Fibroblast of lung (primary cell): ENCODE data around the gene PSMA5.

Source experiments
- CTCF ChIP-seq, 2 donors: IDR thresholded peaks in 1 of 2; conservative IDR thresholded peaks in 1 of 2; 1 replicate in 1 of 2; 2 replicates in 1 of 2; pipeline ENCODE4 v1.5.1; 2011 to 2012; ENCODE audit warnings: low read length in 2 of 2, control low read depth in 1 of 2, inconsistent platforms in 1 of 2, low read depth in 1 of 2, mild to moderate bottlenecking in 1 of 2
- EZH2 ChIP-seq: IDR thresholded peaks from 2 replicates; pipeline ENCODE4 v1.5.1; 2012; ENCODE audit warnings: low read length, control low read depth, mild to moderate bottlenecking; ENCODE audit errors: missing control alignments

DNA sequence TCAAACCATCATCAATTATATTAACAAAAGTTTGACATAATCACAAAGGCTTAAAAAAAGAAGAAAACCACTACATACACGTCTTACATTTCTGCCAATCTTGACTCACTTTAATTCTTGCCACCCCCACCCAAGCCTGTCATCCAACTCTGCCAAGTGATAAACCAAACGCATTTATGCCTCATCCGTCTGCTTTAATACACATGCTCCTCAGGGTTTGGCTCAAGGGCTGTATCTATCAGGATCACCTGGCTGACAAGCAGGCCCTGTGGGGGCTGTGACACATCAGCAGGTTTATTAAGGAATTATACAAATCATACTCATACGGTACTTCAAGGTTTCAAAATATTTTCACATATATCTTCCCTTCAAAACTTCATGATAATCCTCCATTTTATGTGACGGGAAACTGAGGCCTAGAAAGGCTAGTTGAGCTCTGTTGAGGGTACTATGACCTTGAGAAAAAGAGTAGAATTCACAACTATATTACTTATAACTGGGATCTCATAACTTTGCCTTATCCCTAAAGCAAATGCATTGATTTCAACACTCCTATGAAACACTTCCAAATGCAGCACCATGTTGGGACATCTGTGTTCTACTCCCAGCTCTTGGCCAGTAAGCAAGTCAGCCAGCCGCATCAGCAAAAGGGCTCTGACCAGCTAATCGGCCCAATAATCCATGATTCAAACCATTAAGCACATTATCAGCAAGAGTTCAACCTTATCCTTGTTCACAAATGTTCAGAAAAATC lies 37.2 kb downstream of the PSMA5 start:
- TF ChIP-seq CTCF (conservative IDR thresholded peaks at IDR 0.05 in 1 of 2, IDR thresholded peaks at IDR 0.05 in 1 of 2; ENCODE audit: low read depth in 1 of 2, low read length in 2 of 2): no peak
- TF ChIP-seq EZH2: no peak
